Stimulated activated naive CD4-positive, alpha-beta T cell treated with Interleukin-2 at 50 U/mL for 16 hours (primary cell): ENCODE measurements around the gene STOM.
"Not testable (repeated sequence)": the region's sequence is repeated elsewhere in the genome, so short reads cannot be mapped to it uniquely, and the experiment has no call there.

Source experiments
- DNase-seq: peaks from one replicate; lab custom pipeline; 2025; lab: John Stamatoyannopoulos, UW

STOM gene

DNA sequence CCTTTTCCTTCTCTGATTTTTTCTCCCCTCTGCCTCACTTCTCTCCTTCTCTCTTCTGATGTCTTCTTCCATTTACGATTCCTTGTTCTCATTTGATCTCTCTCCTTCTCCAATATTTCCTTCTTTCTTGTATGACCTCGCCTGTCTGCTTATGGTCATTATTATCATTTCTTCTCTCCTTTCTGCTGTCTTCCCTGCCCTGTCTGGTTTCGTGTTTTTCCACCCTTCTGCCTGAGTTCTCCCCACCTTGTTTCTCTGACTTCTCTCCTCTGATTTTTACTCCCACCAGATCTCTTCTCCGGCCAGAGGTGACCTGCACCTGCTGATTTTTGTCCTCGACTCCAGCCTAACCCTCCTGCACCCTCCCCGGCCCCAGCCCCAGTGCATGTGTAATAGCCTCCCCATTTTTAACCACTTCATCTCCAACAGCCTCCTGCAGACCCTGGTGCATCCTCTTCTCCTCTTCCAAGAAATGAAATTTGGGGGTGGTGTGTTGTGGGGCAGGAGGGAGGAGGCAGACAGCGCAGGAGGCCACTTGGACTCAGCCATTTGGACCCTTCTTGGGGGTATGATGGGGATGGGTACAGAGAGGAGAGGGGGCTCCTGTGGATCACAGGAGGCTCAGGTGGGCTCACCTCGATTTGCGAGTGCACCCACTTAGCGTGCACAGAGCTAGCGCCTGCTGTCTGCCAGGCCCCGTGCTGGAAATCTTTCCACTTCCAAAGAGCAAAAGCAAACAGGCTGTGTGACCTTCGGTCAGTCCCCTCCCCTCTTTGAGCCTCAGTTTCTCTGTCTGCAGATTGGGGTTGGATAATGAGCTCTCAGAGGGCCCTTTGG is 69.5 kb downstream of the STOM start:
- DNase-seq, result no peak

DNA sequence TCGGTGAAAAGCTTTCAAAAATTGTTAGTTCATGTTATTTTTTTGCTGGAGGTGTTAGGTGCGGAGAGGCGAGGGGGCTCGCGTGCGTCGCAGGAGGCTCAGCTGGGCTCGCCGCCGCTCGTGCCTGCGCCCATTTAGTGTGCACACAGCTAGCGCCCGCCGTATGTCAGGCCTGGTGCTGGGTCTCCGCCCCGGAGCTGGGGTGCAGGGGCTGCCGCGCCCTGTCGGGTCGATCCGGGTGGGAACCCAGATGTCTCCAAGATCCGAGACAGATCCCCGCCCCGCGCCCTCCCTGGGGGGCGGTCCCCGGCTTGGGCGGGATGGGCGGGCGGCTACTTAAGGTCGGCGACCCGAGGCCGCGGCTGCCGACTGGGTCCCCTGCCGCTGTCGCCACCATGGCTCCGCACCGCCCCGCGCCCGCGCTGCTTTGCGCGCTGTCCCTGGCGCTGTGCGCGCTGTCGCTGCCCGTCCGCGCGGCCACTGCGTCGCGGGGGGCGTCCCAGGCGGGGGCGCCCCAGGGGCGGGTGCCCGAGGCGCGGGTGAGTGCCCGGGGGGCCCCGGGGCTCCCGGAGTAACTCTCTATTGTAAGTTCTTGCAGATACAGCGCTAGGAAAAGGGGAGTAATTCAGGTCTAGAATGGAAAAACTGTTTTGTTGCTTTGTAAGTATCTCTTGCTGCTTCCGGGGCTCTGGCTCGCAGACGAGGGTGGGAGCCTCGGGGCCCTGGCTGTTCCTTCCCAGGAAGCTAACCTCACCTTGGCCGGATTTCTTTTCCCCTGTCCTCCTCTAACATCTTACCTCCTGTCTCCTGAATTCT is 70.4 kb downstream of the STOM start:
- DNase-seq, result no peak

DNA sequence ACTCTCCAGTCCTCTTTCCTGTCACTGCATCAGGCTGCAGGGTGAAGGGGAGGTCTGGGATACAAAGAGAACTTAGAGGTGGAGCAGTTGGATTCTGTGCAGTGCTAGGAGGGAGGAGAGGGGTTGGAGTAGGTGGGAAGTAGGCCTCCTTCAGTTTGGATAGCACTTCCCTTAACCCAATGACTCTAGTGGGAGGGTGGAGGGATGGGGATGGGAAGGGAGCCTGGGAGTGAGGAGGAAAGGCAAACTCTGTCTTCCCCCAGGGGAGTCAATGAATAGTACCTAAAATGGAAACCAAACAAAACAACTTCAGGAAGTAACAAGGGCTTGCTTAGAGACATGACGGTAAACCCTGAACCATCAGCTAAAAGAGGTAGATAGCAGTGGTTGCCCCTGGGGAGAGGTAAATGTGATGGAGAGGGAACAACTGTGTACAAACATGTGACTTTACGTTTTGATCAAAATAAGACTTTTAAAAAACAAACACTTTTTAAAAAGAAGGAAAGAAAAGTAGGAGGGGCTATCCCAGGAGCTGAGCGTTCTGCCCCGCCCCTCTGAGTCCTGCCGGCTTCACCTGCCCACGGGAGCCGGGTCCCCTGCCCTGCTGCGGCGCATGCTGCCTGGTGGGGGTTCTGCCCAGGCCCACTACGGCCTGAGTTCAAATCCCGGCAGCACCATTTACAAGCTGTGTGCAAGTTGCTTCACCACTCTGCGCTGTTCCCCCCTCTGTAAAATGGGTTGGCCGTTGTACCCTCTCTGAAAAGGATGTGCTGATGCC is 71.2 kb downstream of the STOM start:
- no peak for DNase-seq

DNA sequence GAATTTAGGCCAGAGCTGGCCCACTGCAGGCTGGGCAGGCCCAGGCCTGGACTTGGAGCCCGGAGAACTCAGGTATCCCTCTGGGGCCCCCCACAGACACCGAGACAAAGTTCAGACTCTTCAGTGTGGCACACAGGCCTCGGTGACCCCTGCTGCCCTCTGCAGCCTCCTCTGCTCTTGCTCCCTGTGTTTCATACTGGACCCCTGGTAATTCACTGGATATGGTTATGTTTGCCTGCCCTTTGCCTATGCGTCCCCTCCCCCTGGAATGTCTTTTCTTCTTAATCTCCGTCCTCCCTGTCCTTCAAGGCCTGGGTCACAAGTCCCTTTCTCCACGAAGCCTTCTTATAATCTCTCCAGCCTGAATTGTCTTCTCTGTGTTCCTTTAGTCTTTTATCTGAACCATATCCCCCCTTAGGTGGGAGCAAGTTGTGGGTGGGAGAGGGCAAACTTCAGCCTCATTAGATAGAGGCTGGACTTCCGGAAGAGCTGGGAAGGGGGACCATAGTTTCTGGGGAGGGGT is 72.0 kb downstream of the STOM start:
- DNase-seq, result no peak

DNA sequence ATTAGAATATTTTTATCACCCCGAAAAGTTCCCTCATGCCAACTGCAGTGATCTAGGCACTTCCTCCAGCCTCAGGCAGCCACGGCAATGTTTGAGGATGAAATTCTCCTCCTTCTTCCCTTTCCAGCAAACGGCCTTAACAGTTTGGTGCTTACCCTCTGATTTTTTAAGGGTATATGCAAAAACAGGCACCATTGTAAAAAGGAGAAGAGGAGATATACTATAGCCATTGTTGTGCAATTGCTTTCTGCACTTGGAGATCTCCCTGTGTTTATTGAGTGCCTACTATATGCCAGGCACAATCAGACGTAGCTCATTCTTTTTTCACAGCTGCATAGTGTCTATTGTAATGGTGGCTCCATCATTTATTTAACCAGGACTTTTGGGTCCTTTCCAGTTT is 72.7 kb downstream of the STOM start:
- no peak for DNase-seq

DNA sequence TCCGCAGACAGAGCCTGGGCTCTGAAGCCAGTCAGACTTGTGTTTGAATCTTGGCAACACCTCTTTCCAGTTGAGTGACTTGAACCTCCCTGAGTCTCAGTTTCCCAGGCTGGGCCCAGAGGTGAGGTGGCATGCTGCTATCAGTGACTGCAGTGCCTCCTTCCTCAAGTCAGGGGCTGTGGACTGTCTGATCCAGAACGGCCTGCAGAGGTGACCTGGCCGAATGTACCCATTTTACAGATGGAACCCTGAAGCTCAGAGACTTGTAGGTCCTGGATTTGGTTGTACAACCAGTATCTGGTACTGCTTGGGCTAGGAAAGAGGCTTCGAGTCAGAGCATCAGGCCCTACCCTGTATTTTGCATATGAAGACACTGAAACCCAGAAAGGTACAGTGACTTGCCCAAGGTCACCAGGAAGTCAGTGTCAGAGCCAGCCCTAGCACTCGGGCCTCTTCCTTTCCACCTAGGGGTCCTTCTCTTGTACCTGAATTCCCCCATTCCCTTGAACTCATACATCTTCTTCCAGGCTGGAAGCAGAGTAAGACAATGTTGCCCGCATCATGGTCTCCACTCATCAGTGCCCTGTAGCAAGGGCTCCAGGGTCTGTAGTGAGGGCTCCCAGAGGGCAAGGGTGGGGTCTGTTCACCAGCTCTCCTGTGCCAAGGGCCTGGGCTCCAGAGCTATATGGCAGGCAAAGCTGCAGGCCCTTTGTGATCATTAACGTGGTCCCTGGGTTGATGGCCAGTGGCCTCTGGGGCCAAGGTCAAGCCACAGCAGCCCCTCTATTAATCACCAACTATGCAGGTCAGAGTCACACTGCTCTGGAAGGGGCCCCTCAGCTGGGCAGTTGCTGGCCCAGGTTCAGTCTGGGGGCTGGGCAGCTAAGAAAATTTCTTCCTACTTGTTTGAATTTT is 73.6 kb downstream of the STOM start:
- DNase-seq, result no peak

DNA sequence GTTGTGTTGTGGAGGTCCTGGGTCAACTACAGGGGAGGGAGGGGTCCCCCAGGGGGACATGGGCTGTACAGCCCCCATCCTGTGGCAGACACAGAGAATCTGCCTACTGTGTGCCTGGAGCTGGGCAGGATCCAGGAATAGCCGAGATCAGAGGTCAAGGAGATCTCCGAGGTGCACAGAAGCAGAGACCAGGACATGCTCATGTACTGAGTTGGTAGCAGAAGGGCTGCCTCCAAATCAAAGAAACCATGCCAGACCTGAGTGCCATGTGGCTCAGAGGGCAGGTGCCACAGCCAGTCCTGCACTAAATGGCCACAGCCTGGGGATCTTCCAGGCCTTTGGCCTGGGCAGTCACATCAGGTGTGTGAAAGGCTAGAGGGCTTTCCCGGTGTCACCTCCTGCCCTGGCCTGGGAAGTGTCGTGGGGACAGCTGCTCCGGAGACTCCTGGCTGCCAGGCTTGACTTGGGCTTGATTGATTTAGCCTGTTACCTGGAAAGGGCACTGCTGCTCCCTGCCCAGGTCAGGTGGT is 74.3 kb downstream of the STOM start:
- no peak for DNase-seq

DNA sequence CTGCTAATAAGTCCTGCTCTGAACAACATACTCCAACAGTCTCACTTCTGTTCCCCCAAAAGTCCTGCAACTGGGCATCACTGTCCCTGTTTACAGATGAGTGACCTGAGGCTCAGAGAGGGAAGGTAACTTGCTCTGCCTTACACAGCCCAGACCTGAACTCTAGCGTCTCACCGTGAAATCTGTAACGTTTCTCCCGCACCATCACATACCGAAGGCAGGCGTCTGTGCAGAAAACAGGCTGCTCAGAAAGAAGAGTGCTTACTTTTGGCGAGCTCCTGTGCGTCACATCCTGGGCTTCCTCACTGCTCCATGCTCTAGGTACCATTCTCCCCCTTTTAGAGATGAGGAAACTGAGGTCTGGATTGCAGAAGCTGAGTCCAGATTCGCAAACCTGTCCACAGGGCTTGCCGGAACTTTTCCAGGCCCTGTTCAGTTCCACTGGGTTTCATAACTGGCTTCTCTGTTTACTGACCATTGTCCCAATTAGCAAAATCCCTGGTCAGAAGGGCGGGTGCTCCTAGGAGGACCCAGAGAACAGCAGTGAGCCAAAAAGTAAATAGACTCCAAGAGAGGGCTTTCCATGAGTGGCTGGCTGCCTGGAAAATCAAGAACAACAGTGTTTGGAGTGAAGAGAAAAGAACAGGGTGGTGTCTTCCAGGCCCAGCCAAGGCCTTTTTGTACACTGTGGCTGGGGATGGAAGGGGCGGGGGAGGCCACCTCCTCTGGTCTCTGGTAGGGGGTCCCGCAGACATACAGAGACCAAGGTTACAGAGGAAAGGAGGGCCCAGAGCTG is 75.0 kb downstream of the STOM start:
- DNase-seq, result no peak

DNA sequence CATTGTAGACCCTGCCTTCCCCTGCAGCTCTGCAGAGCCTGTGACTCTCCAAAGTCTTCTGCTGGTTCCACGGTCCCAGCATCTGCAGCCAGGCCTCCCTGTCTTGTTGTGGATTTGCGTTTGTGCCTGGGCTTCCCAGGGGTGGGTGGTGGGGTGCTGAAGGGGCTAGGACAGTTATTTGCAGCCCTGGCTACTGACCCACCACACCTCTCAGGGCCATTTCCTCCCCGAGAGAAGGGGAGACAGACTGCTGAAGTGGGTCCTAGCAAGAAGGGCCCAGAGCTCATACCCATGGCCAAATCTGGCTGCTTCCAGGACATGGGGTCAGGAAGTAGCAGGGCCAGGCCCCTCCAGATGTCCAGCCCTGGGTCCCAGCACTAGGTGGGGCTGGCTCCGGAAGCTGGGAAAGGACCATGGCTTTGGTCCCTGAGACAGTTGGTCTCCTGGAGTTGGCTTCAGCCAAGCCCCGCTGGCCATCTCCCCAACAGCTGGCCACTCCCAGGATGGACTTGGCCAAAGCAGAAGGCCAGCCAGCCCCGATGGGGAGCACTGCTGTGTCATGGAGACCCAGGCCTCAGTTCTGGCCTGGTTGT is 75.8 kb downstream of the STOM start:
- no peak for DNase-seq

DNA sequence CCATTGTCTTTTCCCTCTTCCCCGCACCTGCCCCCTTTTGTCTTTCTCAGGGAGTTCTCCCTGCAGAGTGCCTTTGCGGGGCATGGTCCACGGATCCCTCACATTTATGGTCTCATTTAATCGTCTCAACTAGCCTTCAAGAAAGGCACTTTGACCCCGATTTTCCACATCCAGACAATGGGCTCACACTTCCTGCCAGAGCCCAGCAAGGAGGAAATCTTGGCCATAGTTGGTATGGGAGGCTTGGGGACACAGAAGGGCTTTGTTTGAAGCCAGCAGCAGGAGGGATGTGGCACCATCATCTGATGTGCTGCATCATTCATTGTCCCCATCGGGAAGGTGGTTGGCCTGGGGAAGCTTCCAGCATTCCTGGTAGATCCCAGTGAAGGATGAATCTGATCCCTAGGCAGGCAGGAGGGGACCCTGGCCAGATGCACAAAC is 77.2 kb downstream of the STOM start:
- no peak for DNase-seq

DNA sequence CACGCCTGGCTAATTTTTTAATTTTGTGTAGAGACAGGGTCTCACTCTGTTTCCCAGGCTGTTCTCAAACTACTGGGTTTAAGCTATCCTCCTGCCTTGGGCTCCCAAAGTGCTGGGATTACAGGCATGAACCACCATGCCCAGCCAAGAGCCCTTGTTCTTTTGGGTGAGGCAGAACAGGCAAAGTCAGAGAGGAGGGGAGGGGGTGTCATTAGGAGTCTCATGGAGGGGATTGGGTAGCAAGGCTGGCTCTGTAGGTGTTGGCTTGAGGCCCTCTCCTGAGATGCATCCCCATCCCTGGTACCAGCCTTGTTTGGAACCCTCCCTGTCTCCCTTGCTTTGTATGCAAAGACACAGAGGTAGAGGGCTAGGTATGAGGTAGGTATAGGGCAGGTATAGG is 78.0 kb downstream of the STOM start:
- DNase-seq, result no peak

DNA sequence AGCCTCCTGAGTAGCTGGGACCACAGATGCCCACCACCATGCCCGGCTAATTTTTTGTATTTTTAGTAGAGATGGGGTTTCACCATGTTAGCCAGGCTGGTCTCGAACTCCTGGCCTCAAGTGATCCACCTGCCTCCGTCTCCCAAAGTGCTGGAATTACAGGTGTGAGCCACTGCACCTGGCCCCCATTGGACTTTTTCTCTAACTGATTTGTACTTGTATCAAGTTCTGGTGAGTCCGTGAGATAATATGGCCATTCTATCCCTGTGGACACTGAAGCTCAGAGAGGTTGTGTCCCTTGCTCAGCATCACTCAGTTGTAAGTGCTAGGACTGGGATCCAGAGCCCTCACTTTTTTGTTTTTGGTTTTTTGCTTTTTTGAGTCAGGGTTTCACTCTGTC is 78.5 kb downstream of the STOM start:
- DNase-seq, result not testable (repeated sequence)

DNA sequence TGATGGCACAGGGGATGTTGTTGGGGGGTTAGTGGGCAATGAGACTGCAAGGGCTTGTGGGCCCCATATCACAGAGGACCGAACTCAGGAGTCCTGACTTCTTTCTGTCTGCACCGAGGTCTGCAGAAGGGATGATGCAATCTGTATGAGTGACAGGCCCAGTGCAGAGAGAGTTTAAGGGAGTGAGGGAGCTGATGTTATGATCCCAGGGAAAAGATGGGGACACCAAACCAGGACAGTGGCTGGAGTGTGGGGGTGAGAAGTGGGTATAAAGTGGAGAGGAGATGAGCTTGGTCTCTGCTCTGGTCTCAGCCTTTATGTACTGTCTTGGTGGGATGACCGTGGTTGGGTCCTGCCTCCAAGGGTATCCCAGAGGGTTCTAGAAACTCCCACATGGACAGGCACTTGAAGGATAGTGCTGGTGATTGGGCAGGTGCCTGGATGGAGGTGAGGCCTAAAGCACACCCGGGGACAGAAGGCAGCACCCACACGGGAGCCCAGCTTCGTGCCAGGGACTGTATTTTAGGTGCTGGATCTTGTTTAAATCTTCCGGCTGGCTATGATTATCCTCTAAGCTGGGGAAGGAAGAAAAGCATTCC is 80.2 kb downstream of the STOM start:
- no peak for DNase-seq

DNA sequence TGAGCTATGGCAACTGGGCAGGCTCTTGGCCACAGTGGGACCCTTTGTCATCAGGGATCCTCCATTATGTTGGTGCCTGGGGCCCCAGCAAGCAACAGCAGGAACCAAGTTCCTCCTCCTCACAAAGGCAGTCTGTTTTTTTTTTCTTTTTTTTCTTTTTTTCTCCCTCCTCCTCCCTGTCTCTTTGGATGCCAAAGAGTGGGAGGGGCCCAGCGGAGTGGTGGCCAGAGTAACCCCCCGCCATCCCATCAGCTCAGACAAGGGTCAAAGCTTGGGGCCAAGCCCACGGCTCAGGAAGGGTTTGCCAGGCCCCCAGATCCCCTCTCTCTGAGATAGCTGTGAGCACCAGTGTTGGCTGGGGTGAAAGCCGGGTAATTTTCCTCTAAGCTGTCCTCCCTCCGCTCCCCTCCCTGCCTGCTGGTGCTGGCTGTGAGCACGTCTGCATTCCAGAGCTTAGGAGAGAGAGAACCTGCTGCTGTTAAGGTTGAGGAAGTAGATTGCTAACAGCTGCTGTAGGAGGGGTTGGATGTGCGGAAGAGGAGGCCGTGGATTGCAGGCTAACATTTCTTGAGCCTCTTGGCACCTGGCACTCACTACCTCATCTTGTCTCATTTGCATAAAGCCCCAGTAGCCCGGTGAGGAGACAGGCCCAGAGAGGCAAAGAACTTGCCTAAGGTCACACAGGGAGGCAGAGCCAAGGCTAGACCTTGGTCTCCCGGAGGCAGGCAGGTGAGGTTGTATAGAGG is 80.9 kb downstream of the STOM start:
- no peak for DNase-seq
